ENCODE results near the gene CCDC112. TPM values are rescaled to one million over a fixed set of nuclear protein-coding genes. Genes with fewer than 3 reads are reported as not detected.

Gene CCDC112
- total and polyA plus RNA-seq, 7 donors = 4.6 to 19.4 (median 9.6) TPM

- Histone ChIP-seq H3K27me3 (no peaks in the 10 kb centered on the region), H3K36me3 (no peaks in the 10 kb centered on the region), H3K4me3 (no peak overlapping the region), H3K27ac (no peak overlapping the region), H3K4me1 (no peaks in the 10 kb centered on the region), H3K9me3 (no peaks in the 10 kb centered on the region)
- intact Hi-C loops (cut with DNase I) = no loop called here
- no peak for DNase-seq
- TF ChIP-seq POLR2AphosphoS5 (IDR thresholded peaks at IDR 0.05) = no peak
- no peak for TF ChIP-seq CTCF (IDR thresholded peaks at IDR 0.05)
- no peak for TF ChIP-seq EP300 (IDR thresholded peaks at IDR 0.05)
- no peak for TF ChIP-seq POLR2A (IDR thresholded peaks at IDR 0.05)
- WGBS, 2 donors = 92 to 93% methylated on average over 2 of the region's 2 CpGs
Measured at GRCh38 chr5:115341745-115342144, 45.3 kb upstream of the CCDC112 start.

DNA sequence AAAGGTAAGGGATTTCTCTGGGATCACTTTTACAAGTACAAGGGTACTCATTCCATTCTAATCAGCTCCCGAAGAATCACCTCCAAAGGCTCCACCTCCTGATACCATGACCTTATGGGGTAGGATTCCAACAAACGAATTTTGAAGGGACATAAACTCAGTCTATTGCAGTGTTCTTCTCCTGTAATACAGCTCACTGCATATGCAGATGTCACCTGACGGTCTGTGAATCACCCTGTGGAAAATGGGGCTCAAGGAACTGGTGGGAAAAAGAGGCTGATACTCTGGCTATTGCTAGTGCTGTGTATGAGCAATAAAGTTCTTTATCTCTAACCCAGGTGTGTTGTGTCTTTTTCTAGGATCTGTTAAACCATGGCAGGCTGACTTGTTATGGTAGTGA, 42.4 kb upstream of the CCDC112 start:
- no peaks in the 10 kb centered on the region for H3K27me3 ChIP-seq
- no peak overlapping the region for H3K27ac ChIP-seq
- H3K36me3 ChIP-seq = no peaks in the 10 kb centered on the region
- no peak for TF ChIP-seq POLR2AphosphoS5 (IDR thresholded peaks at IDR 0.05)
- TF ChIP-seq CTCF (IDR thresholded peaks at IDR 0.05) = no peak
- TF ChIP-seq EP300 (IDR thresholded peaks at IDR 0.05) = no peak
- no peak for TF ChIP-seq POLR2A (IDR thresholded peaks at IDR 0.05)
- no peak for DNase-seq
- intact Hi-C loops (cut with DNase I) = no loop called here
- no peaks in the 10 kb centered on the region for H3K9me3 ChIP-seq
- WGBS, 2 donors = 78 to 90% methylated on average over 3 of the region's 3 CpGs
- H3K4me1 ChIP-seq = no peaks in the 10 kb centered on the region
- no peak overlapping the region for H3K4me3 ChIP-seq

GRCh38 chr5:115337882-115338281, 41.4 kb upstream of the CCDC112 start:
- Histone ChIP-seq H3K36me3 (no peaks in the 10 kb centered on the region), H3K4me3 (no peak overlapping the region), H3K4me1 (no peaks in the 10 kb centered on the region), H3K9me3 (no peaks in the 10 kb centered on the region), H3K27ac (no peak overlapping the region), H3K27me3 (no peaks in the 10 kb centered on the region)
- TF ChIP-seq EP300 (IDR thresholded peaks at IDR 0.05) (no peak), POLR2A (IDR thresholded peaks at IDR 0.05) (no peak), CTCF (IDR thresholded peaks at IDR 0.05) (no peak), POLR2AphosphoS5 (IDR thresholded peaks at IDR 0.05) (no peak)
- no peak for DNase-seq
- intact Hi-C loops (cut with DNase I) = no loop called here
- 87 to 96% methylated on average over 1 of the region's 1 CpG for WGBS, 2 donors

- 99 to 100% methylated on average over 1 of the region's 1 CpG for WGBS, 2 donors
- TF ChIP-seq POLR2AphosphoS5 (IDR thresholded peaks at IDR 0.05) (no peak), EP300 (IDR thresholded peaks at IDR 0.05) (no peak), CTCF (IDR thresholded peaks at IDR 0.05) (no peak), POLR2A (IDR thresholded peaks at IDR 0.05) (no peak)
- H3K36me3 ChIP-seq = no peaks in the 10 kb centered on the region
- no peaks in the 10 kb centered on the region for H3K9me3 ChIP-seq
- intact Hi-C loops (cut with DNase I) = no loop called here
- H3K4me3 ChIP-seq = no peak overlapping the region
- H3K27me3 ChIP-seq = no peaks in the 10 kb centered on the region
- no peak for DNase-seq
- H3K27ac ChIP-seq = no peak overlapping the region
- no peaks in the 10 kb centered on the region for H3K4me1 ChIP-seq
Measured at GRCh38 chr5:115336964-115337363, 40.5 kb upstream of the CCDC112 start.

GRCh38 chr5:115336201-115336720, 39.8 kb upstream of the CCDC112 start:
- no peak overlapping the region for H3K4me3 ChIP-seq
- no peaks in the 10 kb centered on the region for H3K9me3 ChIP-seq
- TF ChIP-seq CTCF (IDR thresholded peaks at IDR 0.05) = no peak
- no peak for TF ChIP-seq EP300 (IDR thresholded peaks at IDR 0.05)
- TF ChIP-seq POLR2A (IDR thresholded peaks at IDR 0.05) = no peak
- no peak for TF ChIP-seq POLR2AphosphoS5 (IDR thresholded peaks at IDR 0.05)
- H3K36me3 ChIP-seq = no peaks in the 10 kb centered on the region
- H3K27me3 ChIP-seq = no peaks in the 10 kb centered on the region
- intact Hi-C loops (cut with DNase I) = no loop called here
- no peak for DNase-seq
- no peak overlapping the region for H3K27ac ChIP-seq
- H3K4me1 ChIP-seq = no peaks in the 10 kb centered on the region
- 73 to 81% methylated on average over 1 of the region's 1 CpG for WGBS, 2 donors
